ENCODE measurements around the gene HNRNPK. TPM values are rescaled to one million over a fixed set of nuclear protein-coding genes. Genes with fewer than 3 reads are reported as not detected.

The HNRNPK gene
- total RNA-seq, 4 donors from 2014 or later, result 493 to 609 (median 561) TPM

- WGBS, 2 donors (ENCODE audit: low coverage in 1 of 2), result 60 to 80% methylated on average over 5 of the region's 5 CpGs
- no peaks in the 10 kb centered on the region for H3K27me3 ChIP-seq
- no peak overlapping the region for H3K4me3 ChIP-seq
- no peak for TF ChIP-seq CTCF (IDR thresholded peaks at IDR 0.05)
- no peak for TF ChIP-seq POLR2AphosphoS5 (IDR thresholded peaks at IDR 0.05)
- no peak for TF ChIP-seq EP300 (IDR thresholded peaks at IDR 0.05)
- TF ChIP-seq POLR2A (IDR thresholded peaks at IDR 0.05), result no peak
- peaks cover 0 to 13% of the 10 kb centered on the region in 2 donors for H3K36me3 ChIP-seq
- H3K9me3 ChIP-seq, result no peaks in the 10 kb centered on the region
- no peak for ATAC-seq
- no peak overlapping the region for H3K27ac ChIP-seq
- H3K4me1 ChIP-seq, result peaks cover 0 to 6% (median 0%) of the 10 kb centered on the region in 3 donors
These were observed 45.3 kb downstream of the HNRNPK start for GRCh38 chr9:83934569-83935275.

- Histone ChIP-seq H3K27ac (no peak overlapping the region), H3K4me3 (no peak overlapping the region), H3K36me3 (peaks cover 0 to 3% of the 10 kb centered on the region in 2 donors), H3K27me3 (no peaks in the 10 kb centered on the region), H3K4me1 (peaks cover 0 to 6% (median 0%) of the 10 kb centered on the region in 3 donors), H3K9me3 (no peaks in the 10 kb centered on the region)
- TF ChIP-seq EP300 (IDR thresholded peaks at IDR 0.05), result no peak
- TF ChIP-seq CTCF (IDR thresholded peaks at IDR 0.05), result no peak
- no peak for TF ChIP-seq POLR2AphosphoS5 (IDR thresholded peaks at IDR 0.05)
- no peak for TF ChIP-seq POLR2A (IDR thresholded peaks at IDR 0.05)
- peak; percentile 65 for ATAC-seq
- WGBS, 2 donors (ENCODE audit: low coverage in 1 of 2), result 70 to 96% methylated on average over 3 of the region's 3 CpGs
These were observed 46.2 kb downstream of the HNRNPK start for GRCh38 chr9:83933790-83934189.

GRCh38 chr9:83932851-83933250 lies 47.2 kb downstream of the HNRNPK start:
- H3K36me3 ChIP-seq, result no peaks in the 10 kb centered on the region
- peaks cover 0 to 6% (median 0%) of the 10 kb centered on the region in 3 donors for H3K4me1 ChIP-seq
- 77 to 96% methylated on average over 3 to 4 of the region's 5 CpGs for WGBS, 2 donors (ENCODE audit: low coverage in 1 of 2)
- H3K4me3 ChIP-seq, result no peak overlapping the region
- no peak for ATAC-seq
- TF ChIP-seq CTCF (IDR thresholded peaks at IDR 0.05) (no peak), POLR2A (IDR thresholded peaks at IDR 0.05) (no peak), EP300 (IDR thresholded peaks at IDR 0.05) (no peak), POLR2AphosphoS5 (IDR thresholded peaks at IDR 0.05) (no peak)
- H3K27ac ChIP-seq, result no peak overlapping the region
- no peaks in the 10 kb centered on the region for H3K9me3 ChIP-seq
- no peaks in the 10 kb centered on the region for H3K27me3 ChIP-seq

GRCh38 chr9:83932011-83932410 lies 48.0 kb downstream of the HNRNPK start:
- no peaks in the 10 kb centered on the region for H3K9me3 ChIP-seq
- no peak for TF ChIP-seq POLR2AphosphoS5 (IDR thresholded peaks at IDR 0.05)
- H3K27ac ChIP-seq, result no peak overlapping the region
- H3K4me1 ChIP-seq, result peaks cover 0 to 6% (median 0%) of the 10 kb centered on the region in 3 donors
- H3K36me3 ChIP-seq, result no peaks in the 10 kb centered on the region
- 77 to 84% methylated on average over 2 of the region's 2 CpGs for WGBS, 2 donors (ENCODE audit: low coverage in 1 of 2)
- no peak for ATAC-seq
- no peak overlapping the region for H3K4me3 ChIP-seq
- H3K27me3 ChIP-seq, result no peaks in the 10 kb centered on the region

GRCh38 chr9:83930881-83931280 lies 49.1 kb downstream of the HNRNPK start:
- Histone ChIP-seq H3K36me3 (no peaks in the 10 kb centered on the region), H3K27me3 (no peaks in the 10 kb centered on the region), H3K4me1 (peaks cover 0 to 6% (median 0%) of the 10 kb centered on the region in 3 donors), H3K4me3 (no peak overlapping the region), H3K9me3 (no peaks in the 10 kb centered on the region), H3K27ac (no peak overlapping the region)
- TF ChIP-seq CTCF (IDR thresholded peaks at IDR 0.05) (no peak), POLR2A (IDR thresholded peaks at IDR 0.05) (no peak), POLR2AphosphoS5 (IDR thresholded peaks at IDR 0.05) (no peak), EP300 (IDR thresholded peaks at IDR 0.05) (no peak)
- no peak for ATAC-seq
- 86 to 100% methylated on average over 4 to 5 of the region's 5 CpGs for WGBS, 2 donors (ENCODE audit: low coverage in 1 of 2)
